DND-41 (cell line): Measurements from ENCODE around the gene GPR34.

Experiments used
- CTCF ChIP-seq: IDR thresholded peaks from 2 replicates; pipeline ENCODE4 v1.5.1; 2012; ENCODE audit warnings: borderline replicate concordance, low read length, moderate library complexity, mild to moderate bottlenecking; ENCODE audit not compliant: poor library complexity, severe bottlenecking; ENCODE audit errors: extremely low read depth
- EZH2 ChIP-seq: IDR thresholded peaks from 3 replicates; pipeline ENCODE4 v1.6.1; 2012; ENCODE audit warnings: borderline replicate concordance, low read depth, mild to moderate bottlenecking, moderate library complexity, low read length, inconsistent platforms; ENCODE audit not compliant: severe bottlenecking

- no peak for TF ChIP-seq CTCF
- TF ChIP-seq EZH2 = no peak
These were observed 33.7 kb upstream of the GPR34 start for GRCh38 chrX:41655101-41655500.
